GM19463 (cell line): ENCODE data around the gene PTPRK.
"Not testable (repeated sequence)": the region's sequence is repeated elsewhere in the genome, so short reads cannot be mapped to it uniquely, and the experiment has no call there.

Experiments
- ATAC-seq: cut with Tn5 transposase; IDR thresholded peaks from one replicate; pipeline ENCODE4 v1.9.1; 2021; ENCODE audit warnings: mild to moderate bottlenecking, moderate library complexity; ENCODE audit not compliant: unreplicated experiment

Gene PTPRK

DNA sequence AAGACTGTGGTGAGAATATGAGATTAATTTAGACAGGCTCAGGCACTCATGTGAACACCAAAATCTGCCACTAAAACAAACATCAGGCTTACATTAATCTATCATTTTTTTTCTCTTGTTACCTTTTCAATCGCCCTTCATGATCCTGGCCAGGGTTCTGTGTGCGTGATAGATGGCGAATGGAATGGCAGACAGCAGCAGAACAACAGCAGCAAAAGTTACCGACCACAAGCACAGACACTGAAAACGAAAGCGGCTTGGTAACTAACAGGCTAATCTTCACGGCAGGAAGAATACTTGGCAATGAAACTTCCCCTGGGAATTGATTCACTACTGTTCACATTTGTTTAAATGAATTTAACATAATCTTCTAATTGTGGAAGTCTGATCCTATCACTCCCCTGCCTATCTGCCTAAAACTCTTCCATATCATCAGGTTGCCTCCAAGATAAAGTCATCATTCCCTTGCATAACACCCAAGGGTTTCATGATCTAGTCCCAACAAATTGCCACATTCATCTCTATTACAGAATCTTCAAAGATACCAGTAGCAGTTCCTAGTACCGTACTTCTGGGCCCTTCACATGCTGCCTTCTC, 28.7 kb downstream of the PTPRK start:
- ATAC-seq: peak; percentile 44

DNA sequence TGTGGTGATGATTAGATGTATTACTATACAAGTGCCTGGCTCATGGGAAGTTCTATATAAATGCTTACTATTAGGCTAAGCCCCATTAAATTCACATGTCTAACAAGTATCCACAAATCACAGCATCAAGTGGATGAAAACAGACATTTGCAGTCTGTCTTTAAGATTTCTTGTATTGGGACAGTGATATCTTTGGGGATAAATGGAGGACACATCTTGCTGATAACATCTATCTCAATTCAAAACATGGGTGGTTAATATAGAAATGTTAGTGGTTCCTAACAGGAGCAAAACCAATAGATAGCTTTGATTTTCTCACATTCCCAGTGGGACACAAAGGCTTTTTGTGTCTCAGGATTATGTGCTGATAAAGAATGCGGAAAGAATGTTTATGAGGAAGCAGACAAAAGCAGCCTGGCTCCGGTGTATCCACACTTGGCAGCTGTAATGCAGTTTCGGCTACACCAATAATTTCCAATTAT, 29.3 kb downstream of the PTPRK start:
- ATAC-seq: no peak

DNA sequence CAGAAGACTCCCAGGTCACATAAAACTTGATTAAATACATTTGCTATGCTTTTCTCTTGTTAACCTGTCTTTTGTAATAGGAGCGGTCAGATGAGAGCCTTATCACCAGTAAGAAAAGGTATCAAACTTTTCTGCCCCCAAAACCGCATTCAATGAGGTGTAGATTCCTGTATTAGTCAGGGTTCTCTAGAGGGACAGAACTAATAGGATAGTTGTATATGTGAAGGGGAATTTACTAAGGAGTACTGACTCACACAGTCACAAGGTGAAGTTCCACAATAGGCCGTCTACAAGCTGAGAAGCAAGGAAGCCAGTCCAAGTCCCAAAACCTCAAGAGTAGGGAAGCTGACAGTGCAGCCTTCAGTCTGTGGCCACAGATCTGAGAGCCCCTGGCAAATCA, 32.7 kb downstream of the PTPRK start:
- peak; percentile 38 for ATAC-seq

DNA sequence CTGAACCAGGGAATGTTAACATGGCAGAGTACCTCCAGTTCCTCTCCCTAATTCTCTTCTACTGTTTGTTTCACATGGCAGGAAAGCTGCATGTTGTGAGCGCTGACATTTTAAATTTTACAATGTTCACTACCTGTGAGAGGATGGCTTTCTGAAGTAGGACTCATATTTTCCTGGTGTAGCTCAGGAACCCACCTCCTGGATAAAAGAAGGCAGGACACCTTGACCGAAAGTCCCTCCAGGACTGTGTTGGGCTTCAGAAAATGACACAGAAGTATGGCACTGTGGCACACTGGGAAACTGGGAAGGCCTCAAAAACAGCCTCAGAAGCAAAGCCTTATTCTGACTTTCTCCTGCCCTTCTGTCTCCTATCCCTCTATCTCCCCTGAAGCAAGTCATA, 33.3 kb downstream of the PTPRK start:
- ATAC-seq: no peak

DNA sequence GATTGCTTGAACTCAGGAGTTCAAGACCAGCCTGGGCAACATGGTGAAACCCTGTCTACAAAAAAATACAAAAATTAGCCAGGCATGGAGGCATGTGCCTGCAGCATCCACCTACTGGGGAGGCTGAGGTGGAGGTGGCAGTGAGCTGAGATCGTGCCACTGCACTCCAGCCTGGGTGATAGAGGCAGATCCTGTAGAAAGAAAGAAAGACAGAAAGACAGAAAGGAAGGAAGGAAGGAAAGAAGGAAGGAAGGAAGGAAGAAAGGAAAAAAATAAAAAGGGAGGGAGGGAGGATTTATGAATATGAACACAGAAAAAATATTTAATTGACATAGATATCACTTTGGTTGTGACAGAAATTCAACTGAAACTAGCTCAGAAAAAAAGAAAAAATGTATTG, 33.8 kb downstream of the PTPRK start:
- not testable (repeated sequence) for ATAC-seq

DNA sequence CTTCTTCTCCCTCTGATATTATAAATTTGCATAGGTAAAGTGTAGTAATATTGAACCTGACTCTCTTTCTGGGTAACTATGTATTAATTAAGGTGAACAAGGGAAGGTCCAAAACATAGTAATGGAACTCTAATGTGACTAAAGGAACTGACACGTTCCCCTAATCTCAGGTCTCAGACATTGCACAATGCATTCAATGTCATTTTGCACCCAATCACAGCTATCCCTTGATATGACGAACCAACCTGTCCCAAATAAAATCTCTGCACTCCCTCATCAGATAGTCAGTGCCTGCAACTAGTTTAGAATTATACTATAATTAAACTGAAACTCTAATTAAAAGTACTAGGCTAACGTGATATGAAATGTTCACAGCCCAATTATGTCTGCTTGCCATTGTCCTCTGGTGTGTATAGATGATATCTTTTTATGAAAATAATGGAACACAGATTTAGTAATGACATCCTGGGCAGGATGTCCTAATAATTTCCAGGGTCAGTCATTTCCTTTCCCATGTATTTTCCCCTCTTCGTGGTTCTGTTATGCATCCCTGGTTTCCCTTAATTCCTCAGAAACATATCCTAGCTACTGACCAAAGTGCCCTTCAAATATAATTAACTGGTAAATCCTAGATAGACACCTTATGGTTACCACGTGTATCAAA, 36.8 kb downstream of the PTPRK start:
- no peak for ATAC-seq

DNA sequence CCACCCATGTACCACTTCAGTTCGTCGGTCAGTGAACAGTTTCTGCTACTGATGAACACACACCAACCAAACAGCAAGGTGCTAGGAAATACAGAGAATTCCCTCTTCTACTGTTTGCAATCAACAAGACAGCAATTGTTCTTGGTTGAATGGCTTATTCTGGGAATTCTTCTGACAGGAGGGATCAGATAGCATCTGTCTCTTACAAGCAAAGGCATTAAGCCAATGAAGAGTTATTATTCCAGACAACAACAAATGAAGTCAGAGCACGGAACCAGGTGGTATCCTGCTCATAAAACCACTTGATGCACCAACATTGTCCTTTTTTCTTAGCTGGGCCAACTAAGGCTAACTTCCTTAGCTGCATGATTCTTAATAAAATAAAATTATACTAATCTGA, 37.8 kb downstream of the PTPRK start:
- ATAC-seq: no peak

DNA sequence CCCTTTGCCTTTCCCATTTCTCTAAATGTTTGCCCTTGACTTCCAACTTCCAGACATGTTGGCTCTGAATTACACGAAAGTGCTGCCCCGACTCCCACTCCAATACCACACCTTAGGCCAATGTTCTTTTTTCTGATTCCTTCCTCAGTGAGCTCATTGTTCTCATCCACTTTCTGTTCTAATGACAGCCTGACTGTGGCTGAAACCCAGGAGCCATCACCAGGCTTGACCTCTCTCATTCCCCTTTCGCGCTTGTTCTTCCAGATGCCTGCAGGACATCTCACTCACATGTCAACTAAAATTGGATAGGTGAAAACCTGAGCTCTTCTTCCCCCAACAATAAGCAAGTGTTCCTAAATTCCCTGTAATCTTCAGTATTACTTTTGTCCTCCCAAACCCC, 40.4 kb downstream of the PTPRK start:
- ATAC-seq: no peak

DNA sequence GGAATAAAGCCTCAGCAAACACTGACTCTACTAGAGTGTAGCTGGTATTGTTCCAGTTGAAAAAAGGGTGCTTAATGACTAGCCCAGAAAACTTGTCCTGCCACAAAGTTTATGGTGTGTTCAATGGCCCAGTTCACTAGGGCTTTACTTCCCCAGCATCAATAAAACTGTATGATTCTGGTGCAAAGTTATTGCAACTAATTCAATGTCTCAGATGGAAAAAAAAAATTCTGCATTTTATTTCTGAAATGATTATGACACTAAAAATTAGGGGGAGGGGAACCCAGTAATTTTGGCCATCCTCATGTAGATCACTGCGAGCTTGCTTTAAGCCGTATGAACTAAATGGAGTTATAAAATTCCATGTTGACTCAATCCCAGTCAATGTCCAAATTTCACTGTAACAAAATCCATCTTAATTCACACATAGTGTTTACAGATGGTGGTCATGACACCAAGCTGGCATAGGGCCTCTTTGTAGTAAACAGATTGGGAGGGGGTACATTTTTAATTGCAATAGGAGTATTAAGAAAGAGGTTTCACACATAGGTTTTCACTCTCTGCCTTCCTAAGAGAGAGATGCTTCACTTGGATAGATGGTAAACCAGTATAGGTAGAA, 41.2 kb downstream of the PTPRK start:
- ATAC-seq: no peak

DNA sequence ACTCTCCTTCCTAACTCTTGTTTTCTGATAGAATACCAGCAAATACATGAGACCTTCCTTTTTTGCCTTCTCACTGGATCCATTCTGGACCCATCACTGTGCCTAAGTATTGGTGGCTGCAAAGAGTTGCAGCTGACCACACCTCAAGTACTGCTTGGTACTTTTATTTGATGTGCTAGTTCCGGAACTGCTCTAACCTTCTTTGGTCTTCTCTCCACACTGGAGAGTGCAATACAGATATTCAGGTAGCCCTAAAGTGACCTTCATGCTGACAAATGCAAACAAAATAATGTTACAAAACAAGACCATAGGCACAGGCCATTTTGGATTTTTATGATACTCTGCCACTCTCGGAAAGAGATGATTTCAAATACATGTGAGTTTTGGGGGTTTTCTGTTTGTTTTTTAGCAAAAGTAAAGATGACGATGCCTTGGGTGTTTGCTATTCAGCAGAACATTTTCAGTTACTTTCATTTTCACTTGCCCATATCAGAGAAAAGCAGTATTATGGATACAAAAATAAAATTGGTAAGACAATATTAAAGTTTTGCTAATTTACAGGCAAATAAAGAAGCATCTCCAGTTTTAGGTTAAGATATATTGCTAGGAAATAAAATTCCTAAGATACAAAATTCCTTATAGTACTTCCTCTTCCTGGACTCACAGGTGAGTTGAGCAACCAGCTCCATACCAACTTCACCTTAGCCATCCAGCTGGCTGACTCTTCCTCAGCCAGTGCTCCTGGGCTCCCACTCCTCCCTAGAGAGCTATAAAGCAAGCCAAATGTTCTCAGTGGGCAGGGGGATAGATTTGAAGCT, 42.0 kb downstream of the PTPRK start:
- no peak for ATAC-seq

DNA sequence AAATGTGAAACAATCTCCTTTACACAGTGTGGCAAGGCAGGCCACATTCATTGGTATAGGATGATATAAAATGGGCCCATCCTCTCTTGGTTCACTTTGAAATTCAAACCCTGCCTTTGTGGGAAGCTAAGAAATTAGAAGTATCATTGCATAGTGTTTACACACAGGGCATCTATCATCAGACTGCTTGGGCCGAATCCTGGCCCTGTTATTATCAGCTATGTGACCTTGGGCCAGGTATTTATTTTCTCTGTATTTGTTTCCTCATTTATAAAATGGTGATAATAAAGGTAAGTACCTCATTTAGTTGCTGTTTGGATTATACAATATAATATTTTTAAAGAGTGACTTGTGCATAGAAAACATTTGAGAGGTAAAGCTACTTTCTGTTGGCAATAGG, 45.5 kb downstream of the PTPRK start:
- ATAC-seq: no peak

DNA sequence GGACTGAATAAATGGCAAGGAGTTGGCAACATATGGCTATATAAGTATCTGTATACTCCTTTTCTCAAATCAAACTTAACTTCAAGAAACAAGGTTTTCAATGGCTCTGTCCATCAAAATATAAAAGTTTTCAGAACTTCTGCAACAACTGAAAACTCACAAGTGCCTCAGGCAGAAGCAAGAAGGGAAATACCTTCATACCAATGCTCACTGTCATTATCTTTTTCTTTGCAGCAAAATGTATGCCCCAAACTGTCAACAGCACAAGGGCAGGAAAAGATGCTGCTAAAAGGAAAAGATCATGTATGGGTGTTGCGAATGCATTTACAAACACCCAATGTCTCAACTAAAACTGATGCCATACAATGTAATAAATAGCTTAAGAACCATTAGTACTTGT, 45.9 kb downstream of the PTPRK start:
- no peak for ATAC-seq

DNA sequence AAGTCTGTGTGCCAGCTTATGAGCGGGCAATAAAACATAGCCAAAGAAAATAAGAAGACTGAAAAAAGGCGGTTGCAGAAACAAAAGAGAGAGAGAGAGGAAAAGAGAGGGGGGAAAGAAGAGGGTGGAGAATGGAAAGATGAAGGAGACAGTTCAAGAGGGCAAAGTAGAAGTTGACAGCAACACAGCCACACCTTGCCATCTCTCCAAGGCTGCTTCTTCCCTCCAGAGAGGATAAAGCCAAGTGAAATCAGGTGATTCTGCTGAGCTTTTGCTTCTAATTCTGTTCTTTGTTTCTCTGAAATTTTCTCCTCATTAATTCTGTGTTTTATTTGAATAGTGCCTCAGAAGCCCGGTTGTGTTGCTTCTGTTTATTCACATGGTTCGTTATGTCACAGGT, 48.5 kb downstream of the PTPRK start:
- ATAC-seq: no peak

DNA sequence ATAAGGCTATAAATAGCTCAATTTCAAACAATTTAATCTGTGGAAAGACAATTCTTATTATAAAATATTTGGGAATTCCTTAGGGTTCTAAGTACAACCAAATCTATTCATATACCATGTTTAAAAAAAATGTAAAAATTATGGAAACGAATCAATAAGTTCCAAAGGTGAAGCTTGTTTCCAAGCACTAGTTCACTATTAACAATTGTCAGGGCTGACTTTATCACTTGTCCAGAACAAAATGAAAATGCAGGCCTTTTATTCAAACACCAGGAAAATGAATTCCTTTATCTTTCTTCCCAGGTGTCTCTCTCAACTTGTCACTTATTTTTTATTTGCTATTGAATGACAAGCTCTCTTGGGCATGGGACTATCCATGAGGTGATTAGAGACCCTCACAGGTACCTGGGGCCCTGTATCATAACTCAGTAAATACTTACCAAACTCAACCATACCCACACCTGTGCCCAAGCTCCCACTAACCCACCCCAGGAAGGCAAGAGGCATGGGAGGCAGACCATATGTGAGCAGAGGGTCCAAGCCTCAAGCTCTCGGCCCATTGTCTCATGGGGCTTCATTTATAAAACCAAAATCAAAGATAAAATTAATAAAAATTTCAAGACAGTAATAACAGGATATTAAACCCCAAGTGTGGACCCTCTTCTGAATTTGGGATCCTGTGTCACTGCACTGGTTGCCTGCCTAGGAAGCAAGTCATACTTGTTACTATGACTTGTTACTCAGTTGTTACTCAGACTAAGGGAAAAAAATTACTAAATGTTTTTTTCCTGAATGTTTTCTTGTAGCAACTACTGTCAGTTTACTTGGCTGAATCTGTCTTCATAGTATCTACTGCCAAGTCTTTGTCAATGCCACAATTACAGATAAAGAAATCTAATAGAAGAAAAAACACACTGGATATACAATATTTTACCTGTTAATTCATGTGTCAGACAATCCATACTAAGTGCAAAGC, 54.7 kb downstream of the PTPRK start:
- ATAC-seq: no peak

DNA sequence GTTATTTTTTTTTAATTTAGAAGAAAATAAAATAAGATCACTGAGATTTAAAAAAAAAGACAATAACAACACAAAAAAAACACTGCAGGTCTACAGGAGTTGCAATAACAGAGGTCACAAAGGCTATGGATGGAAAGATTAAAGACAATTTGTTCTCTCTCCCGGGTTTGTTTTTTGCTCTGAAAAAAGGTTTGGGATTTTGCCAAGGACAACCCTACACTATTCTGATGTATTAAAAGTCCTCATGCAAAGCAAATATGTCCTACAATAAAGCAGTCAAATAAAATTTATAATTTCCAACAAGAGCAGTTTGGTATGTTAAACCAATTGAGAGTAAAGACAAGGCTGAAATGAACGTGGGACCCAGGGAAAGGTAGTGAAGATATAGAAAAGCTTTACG, 55.6 kb downstream of the PTPRK start:
- ATAC-seq: no peak

DNA sequence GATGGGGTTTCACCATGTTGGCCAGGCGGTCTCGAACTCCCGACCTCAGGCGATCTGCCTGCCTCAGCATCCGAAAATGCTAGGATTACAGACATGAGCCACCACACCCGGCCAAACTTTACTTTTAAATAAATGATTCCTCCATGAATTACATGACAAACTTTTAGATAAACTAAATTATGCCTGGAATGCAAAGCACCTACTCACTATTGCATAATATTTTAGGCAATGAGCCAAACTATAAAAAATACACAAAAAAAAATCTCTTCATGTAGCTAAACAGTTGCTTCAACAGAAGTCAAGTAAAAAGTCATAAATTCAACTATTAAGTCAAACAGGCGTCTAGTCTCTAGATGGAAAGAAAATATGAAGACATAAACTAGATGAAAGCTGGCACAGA, 56.5 kb downstream of the PTPRK start:
- ATAC-seq: no peak

DNA sequence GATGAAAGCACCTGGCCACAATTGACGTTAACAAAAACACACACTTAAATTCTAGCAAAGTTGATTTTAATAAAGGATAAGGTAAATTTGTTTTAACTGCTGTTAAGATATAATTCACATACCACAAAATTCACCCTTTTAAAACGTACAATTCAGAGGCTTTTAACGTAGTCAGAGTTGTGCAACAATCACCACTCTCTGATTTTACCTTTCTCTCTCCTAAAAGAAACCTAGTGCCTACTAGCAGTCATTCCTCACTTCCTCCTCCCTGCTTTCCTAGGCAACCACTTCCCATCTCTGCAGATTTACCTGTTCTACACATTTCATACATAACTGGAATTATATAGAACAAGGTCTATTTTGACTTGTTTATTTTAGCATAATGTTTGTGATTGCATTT, 58.9 kb downstream of the PTPRK start:
- no peak for ATAC-seq

DNA sequence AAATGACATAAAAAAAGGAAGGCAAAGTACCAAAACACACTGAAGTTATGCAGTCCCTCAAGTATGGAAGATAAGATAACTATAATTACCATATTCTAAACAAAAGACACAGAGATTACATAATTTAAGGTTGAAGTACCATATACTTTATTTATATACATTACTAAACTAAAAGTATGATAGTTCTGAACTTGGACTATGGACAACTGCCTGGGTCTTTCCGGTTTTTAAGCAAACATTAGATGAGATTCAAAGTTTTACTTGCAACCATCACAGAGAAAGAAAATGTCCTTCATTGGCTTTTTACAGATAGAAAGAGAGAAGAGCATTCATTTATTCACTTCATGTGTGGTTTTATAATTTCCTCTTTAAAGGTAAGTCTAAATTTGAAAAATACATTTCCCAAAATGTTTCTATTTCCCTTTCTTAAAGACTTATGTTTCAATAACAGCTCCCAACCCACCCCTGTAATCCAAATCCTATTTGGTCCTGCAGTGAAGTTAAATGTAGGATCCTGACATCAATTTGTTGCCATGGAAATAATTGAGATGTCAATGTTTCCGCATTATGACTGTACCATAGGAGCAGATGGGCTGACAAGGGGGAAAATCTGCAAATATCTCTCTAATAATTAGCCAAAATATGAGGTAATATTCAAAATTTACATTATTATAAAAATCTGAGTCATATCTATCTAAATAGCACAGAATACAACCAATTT, 63.7 kb downstream of the PTPRK start:
- ATAC-seq: no peak

DNA sequence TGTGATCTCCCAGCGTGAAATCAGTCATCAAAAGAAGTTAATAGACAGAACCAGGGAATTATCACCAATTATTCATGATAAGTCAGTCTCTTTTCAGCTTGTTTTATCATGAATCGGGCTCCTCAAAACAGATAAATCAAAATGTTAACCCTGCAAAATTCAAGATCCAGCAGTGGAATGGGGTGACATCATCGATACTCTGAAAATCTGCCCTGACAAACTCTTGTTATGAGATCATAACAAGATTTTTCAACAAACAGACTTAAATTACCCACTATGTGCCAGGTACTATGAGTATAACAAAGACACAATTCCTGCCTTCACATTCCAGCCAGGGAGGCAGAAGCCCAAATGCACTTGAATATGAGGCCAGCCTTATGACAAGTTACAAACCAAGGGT, 64.4 kb downstream of the PTPRK start:
- ATAC-seq: no peak

DNA sequence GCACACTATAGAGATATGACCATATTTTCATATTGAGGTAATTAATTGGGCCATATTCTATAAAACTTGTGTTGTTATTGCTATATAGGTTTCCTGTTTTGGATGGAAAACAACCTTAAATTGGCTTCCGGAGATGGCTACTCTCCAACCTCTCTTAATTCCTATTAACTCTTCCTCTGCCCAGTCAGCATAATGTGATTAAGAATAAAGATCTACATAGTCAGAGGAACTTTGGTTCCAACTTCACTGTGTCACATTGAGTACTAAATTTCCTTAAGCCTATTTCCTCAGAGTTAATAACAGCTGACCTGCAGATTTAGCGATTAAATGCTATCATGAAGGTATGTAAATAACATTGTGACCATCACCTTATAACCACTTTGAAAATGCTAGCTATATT, 67.7 kb downstream of the PTPRK start:
- no peak for ATAC-seq
